Measurements from ENCODE around the gene GSS. TPM values are rescaled to one million over a fixed set of nuclear protein-coding genes. Genes with fewer than 3 reads are reported as not detected.

GSS gene
- total RNA-seq, 2 experiments from 2014 or later, result 67.7 to 72.2 TPM

DNA sequence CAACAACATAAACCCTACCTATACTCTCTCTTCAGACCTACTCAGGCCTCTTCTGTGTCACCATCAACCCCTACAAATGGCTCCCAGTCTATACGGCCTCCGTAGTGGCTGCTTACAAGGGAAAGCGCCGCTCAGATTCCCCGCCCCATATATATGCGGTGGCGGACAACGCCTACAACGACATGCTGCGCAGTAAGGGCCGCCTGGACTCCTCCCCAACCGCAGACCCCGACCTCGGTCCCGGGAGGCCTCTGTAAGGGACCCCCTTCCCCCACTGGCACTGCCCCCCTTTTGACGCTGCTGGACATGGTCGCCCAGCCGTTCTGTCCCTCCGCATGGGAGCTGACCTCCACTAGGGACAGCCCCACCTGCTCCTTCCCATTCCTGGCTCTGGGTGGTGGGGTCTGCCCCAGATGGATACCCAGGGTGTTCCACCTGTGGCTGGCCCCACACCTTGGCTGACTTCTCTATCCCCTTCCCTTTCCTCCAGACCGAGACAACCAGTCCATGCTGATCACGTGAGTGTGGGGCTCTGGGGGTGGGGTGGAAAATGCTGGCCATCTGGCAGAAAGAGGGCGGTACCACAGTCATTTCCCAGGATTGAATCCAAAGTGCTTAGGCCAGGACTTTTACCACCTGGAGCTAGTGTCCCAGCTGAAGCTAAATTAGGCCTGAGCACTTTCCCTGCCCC lies 25.1 kb upstream of the GSS start:
- POLR2A ChIA-PET, result no interaction called here
- intact Hi-C loops (cut with micrococcal nuclease), result no loop called here
- H3K4me3 Mint-ChIP-seq, result no peak overlapping the region

DNA sequence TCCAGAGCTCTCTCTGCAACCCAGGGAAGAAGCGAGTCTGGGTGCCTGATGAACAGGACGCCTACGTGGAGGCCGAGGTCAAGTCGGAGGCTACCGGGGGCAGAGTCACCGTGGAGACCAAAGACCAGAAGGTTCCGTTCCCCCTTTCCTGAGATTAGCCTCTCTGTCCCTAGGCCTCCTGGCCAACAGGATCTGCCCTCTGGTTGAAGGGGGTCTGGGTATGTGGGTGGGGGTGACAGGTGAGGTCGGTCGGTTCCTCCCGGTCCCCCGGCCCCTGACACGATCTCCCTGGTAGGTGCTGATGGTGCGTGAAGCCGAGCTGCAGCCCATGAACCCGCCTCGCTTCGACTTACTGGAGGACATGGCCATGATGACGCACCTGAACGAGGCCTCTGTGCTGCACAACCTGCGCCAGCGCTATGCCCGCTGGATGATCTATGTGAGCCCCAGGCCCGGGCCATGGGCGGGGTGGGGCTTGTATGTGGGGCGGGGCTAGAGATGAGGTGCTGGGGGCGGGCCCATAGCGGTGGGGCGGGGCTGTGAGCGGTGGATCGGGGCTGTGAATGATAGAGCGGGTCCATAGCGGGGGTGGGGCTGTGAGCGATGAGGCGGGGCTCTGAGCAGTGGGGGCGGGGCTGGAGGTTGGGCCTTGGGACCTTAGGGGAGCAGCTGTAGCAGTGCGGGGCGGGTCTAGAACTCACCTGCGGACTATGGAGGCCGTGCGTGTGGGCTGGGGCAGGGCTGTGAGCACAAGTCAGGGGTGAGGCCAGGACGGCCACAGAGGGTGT lies 24.0 kb upstream of the GSS start:
- intact Hi-C loops (cut with micrococcal nuclease), result no loop called here
- peak; percentile 20 for DNase-seq
- POLR2A ChIA-PET, result no interaction called here
- CTCF ChIA-PET, result no interaction called here
- Mint-ChIP-seq H3K27me3 (peaks cover 15% of the 10 kb centered on the region), H3K36me3 (no peaks in the 10 kb centered on the region), H3K4me3 (no peak overlapping the region), H3K4me1 (ENCODE audit: low read depth) (no peaks in the 10 kb centered on the region), H3K27ac (no peak overlapping the region), H3K9me3 (no peaks in the 10 kb centered on the region)

More for the DNA sequence above, 25.1 kb upstream of the GSS start:
- Mint-ChIP-seq H3K27ac (no peak overlapping the region), H3K9me3 (no peaks in the 10 kb centered on the region), H3K4me1 (ENCODE audit: low read depth) (no peaks in the 10 kb centered on the region), H3K27me3 (peaks cover 17% of the 10 kb centered on the region), H3K36me3 (no peaks in the 10 kb centered on the region)
- DNase-seq, result no peak
- CTCF ChIA-PET, result no interaction called here

DNA sequence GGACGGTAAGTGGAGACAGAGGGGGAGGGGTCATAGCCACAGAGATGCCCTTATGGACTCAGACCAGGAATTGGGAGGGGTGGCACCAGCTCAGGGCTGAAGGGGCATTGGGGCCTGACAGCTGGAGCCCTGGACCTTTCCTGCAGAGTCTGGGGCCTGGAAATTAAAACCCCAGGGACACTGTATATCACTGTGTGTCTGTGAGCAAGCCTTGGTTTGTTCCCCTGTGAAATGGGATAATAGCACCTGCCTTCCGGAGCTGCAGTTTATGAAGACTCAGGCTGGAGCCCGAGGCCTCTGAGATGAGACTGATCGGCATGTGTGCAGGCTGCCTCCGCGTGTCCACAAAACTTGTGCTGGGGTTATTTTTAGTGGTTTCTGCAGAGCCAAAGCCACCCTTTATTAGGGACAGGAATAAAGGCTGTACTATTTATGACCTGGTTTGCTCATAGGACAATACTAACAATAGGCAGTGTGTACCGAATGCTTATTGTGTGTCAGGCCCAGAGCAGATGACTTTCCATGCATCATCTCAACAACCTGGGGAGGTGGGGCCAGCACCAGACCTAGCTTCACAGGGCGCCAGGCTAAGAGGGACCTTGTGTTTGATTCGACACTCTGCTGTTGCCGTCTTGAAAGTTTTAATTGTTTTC lies 22.6 kb upstream of the GSS start:
- CTCF ChIA-PET, result no interaction called here

GRCh38 chr20:34977365-34978091 lies 21.9 kb upstream of the GSS start:
- Mint-ChIP-seq H3K4me3 (no peak overlapping the region), H3K9me3 (no peaks in the 10 kb centered on the region), H3K4me1 (ENCODE audit: low read depth) (no peaks in the 10 kb centered on the region), H3K36me3 (no peaks in the 10 kb centered on the region), H3K27ac (no peak overlapping the region), H3K27me3 (peaks cover 5% of the 10 kb centered on the region)
- ChIA-PET POLR2A (no interaction called here), CTCF (no interaction called here)
- intact Hi-C loops (cut with micrococcal nuclease), result no loop called here
- DNase-seq, result no peak

More for the DNA sequence above, 22.6 kb upstream of the GSS start:
- H3K4me1 Mint-ChIP-seq (ENCODE audit: low read depth), result no peaks in the 10 kb centered on the region
- peaks cover 9% of the 10 kb centered on the region for H3K27me3 Mint-ChIP-seq
- no peak for DNase-seq
- POLR2A ChIA-PET, result interaction anchor here (0.5 kb wide), 1 partner anchor 32 kb away, joined by 3 read pairs; no protein-coding TSS in a partner anchor
- H3K9me3 Mint-ChIP-seq, result no peaks in the 10 kb centered on the region
- no peak overlapping the region for H3K27ac Mint-ChIP-seq
- H3K4me3 Mint-ChIP-seq, result no peak overlapping the region
- intact Hi-C loops (cut with micrococcal nuclease), result no loop called here
- no peaks in the 10 kb centered on the region for H3K36me3 Mint-ChIP-seq

GRCh38 chr20:34976286-34976685 lies 20.7 kb upstream of the GSS start:
- no peaks in the 10 kb centered on the region for H3K4me1 Mint-ChIP-seq (ENCODE audit: low read depth)
- DNase-seq, result no peak
- no peak overlapping the region for H3K27ac Mint-ChIP-seq
- CTCF ChIA-PET, result no interaction called here
- no peaks in the 10 kb centered on the region for H3K9me3 Mint-ChIP-seq
- no peaks in the 10 kb centered on the region for H3K27me3 Mint-ChIP-seq
- POLR2A ChIA-PET, result no interaction called here
- H3K4me3 Mint-ChIP-seq, result no peak overlapping the region
- H3K36me3 Mint-ChIP-seq, result no peaks in the 10 kb centered on the region
- intact Hi-C loops (cut with micrococcal nuclease), result no loop called here

DNA sequence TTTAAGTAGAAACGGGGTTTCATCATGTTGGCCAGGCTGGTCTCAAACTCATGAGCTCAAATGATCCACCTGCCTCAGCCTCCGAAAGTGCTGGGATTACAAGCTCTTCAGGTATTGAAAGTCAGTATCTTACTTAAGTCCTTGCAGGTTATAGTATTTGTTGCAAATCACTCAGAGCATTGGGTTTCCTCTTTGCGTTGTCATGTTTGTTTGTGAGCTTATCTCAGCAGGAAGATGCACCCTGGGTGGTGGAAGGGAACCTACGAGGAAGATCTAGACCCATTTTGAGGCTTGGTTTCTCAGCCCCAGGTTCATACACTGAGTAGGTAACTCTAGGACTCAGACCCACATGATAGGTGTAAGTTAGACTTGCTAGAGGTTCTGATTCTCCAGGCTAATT lies 18.6 kb upstream of the GSS start:
- Mint-ChIP-seq H3K27me3 (no peaks in the 10 kb centered on the region), H3K27ac (no peak overlapping the region), H3K9me3 (no peaks in the 10 kb centered on the region), H3K36me3 (no peaks in the 10 kb centered on the region), H3K4me1 (ENCODE audit: low read depth) (no peaks in the 10 kb centered on the region), H3K4me3 (no peak overlapping the region)
- POLR2A ChIA-PET, result no interaction called here
- no peak for DNase-seq
- intact Hi-C loops (cut with micrococcal nuclease), result no loop called here
- CTCF ChIA-PET, result no interaction called here

- CTCF ChIA-PET, result interaction anchor here (1.2 kb wide), 1 partner anchor 50 kb away, joined by 3 read pairs; no protein-coding TSS in a partner anchor
- DNase-seq, result no peak
- POLR2A ChIA-PET, result interaction anchor here (0.6 to 0.9 kb wide), 2 partner anchors 16 to 99 kb away, joined by 3 read pairs; partner anchors contain the start of gene GGT7
- no peaks in the 10 kb centered on the region for H3K9me3 Mint-ChIP-seq
- intact Hi-C loops (cut with micrococcal nuclease), result no loop called here
- no peaks in the 10 kb centered on the region for H3K27me3 Mint-ChIP-seq
- no peaks in the 10 kb centered on the region for H3K36me3 Mint-ChIP-seq
- H3K27ac Mint-ChIP-seq, result no peak overlapping the region
- H3K4me3 Mint-ChIP-seq, result no peak overlapping the region
- no peaks in the 10 kb centered on the region for H3K4me1 Mint-ChIP-seq (ENCODE audit: low read depth)
Observed at GRCh38 chr20:34971561-34972235, 16.1 kb upstream of the GSS start.

DNA sequence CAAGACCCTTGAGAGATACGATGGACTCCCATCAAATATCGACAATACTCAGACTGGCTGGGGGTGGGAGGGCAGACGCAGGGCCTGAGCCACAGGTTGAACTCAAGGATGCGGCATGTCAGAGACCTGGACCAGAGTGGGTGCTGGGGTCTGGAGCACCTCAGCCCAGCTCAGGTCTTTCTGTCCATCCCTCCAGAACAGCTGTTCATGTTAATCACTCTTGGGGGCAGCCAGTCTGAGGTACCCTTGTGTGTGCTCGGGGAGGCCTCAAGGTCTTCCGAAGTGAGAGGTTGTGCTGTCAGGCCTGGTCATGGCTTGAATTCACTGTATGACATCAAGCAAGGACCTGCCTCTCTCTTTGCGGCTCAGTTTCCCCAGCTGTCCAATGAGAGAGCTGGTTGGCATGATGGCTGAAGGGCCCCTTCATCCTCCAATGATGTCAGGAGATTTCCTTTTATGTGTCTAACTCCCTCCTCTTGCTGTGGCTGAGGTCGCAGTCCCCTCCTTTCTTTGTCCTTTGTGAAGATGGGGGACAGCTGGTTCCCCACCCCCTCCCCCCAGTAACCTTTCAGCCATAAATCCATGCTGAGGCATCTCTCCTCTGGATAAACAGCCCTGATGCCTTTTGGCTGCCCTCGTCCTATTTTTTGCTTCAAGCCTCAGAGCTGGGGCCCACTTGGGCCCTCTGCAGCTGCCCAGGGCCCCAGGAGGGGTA lies 15.4 kb upstream of the GSS start:
- H3K27ac Mint-ChIP-seq, result no peak overlapping the region
- intact Hi-C loops (cut with micrococcal nuclease), result no loop called here
- H3K4me3 Mint-ChIP-seq, result no peak overlapping the region
- ChIA-PET CTCF (no interaction called here), POLR2A (interaction anchor here (0.6 to 0.9 kb wide), 2 partner anchors 15 to 98 kb away, joined by 3 read pairs; partner anchors contain the start of gene GGT7)
- no peaks in the 10 kb centered on the region for H3K9me3 Mint-ChIP-seq
- no peaks in the 10 kb centered on the region for H3K36me3 Mint-ChIP-seq
- H3K27me3 Mint-ChIP-seq, result no peaks in the 10 kb centered on the region
- H3K4me1 Mint-ChIP-seq (ENCODE audit: low read depth), result no peaks in the 10 kb centered on the region
- DNase-seq, result no peak

- Mint-ChIP-seq H3K36me3 (no peaks in the 10 kb centered on the region), H3K4me3 (no peak overlapping the region), H3K27me3 (no peaks in the 10 kb centered on the region), H3K9me3 (no peaks in the 10 kb centered on the region), H3K4me1 (ENCODE audit: low read depth) (no peaks in the 10 kb centered on the region), H3K27ac (no peak overlapping the region)
- DNase-seq, result no peak
- intact Hi-C loops (cut with micrococcal nuclease), result no loop called here
- ChIA-PET CTCF (no interaction called here), POLR2A (no interaction called here)
Observed at GRCh38 chr20:34970193-34970840, 14.7 kb upstream of the GSS start.

DNA sequence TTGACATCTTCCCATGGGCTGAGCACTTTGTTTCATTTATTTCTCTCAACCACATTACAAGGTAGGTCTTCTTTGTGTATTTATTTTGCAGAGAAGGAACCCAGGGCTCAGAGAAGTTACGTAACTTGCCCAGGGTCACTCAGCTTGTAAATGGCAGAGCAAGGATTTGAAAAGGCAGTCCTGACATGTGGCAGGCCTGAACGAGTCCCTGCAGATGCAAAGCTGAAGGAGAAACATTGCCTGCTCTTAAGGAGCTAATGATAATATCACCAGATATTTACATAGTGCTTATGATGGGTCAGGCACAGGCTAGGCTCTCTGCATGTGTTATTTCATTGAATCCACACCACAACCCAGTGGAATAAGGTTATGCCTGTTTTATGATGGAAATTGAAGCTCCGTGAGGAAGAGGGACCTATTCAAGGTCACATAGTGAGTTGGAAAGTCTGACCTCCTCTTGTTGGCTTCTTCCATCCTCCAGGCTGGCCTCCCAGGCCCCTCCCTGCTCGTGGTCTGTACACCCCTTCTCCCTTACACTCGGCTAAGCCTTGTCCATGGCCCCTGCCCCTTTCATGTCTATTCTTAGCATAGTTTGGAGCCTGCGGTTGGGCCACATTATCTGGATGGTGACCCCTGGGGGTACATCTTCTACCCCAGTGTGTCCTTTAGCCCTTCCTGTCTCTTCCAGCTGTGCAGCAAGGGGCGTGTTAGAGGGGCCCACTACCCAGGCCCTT lies 12.6 kb upstream of the GSS start:
- no peak for DNase-seq
- H3K4me1 Mint-ChIP-seq (ENCODE audit: low read depth), result no peaks in the 10 kb centered on the region
- H3K36me3 Mint-ChIP-seq, result no peaks in the 10 kb centered on the region
- intact Hi-C loops (cut with micrococcal nuclease), result no loop called here
- no peak overlapping the region for H3K27ac Mint-ChIP-seq
- ChIA-PET CTCF (interaction anchor here (0.7 to 1.3 kb wide), 3 partner anchors 92 to 94 kb away, joined by 3 to 6 read pairs (median 3); no protein-coding TSS in a partner anchor), POLR2A (no interaction called here)
- no peak overlapping the region for H3K4me3 Mint-ChIP-seq
- H3K9me3 Mint-ChIP-seq, result no peaks in the 10 kb centered on the region
- H3K27me3 Mint-ChIP-seq, result no peaks in the 10 kb centered on the region
